HG03064 (cell line): ENCODE measurements around the gene TTC6.
"Not testable (repeated sequence)": the region's sequence is repeated elsewhere in the genome, so short reads cannot be mapped to it uniquely, and the experiment has no call there.

Source experiments
- ATAC-seq: cut with Tn5 transposase; IDR thresholded peaks from one replicate; pipeline ENCODE4 v1.9.1; 2021; ENCODE audit warnings: low read depth; ENCODE audit not compliant: unreplicated experiment

The TTC6 gene, protein sequence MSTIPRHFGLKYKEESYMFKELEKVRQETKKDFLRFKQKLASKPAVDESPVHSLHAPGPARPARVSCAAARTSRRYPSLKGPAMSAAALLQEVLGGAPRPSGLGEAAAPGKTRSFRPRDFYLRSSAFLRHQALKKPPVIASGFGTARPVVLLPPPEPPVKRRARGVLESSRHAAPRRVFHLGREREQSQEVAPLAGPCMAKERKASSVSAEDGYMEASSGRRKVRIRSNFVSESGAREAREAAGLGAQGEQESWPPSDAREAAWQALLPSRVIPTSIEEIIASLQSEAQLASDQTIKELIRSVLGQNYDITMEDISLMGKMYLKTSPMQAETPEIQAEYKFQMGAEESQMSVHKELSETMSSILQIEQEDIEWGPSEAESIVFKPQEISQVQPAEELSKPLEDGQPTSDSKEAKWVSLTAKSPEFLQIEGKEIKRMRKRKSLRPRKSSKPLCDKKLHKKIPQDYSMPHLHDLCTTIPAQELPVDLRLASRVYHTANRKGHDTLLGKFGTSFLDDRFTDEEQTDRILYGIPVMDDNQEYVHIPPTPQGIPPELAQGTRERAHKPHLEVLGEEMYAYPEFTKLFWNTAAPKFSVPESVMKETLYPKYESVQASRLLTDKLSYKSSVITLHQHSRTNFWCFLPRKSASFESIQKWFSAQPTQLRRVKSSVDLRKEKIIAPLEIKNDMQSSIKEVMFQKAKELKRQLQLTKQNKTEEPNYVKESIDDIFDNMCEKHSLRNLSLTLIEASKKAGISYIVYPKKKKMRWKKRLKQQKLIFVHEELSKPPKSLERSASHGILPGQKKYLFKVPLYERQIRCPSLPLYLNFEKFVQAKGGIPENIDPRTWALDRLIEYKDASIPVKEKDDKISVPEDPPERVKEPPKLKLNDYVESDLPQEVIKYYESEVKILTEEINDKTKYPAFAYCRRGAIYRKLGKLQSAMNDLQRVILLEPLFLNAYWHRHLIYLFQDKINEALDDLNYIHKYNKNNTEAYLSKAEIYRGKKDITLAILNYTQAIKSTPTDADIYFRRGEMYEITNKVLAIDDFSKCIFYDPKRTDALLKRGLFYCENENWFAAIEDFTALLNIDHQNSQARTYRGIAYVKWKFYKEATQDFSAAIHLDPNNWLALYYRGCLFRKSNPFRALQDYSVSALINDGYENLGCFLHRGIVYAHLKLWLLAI (N-terminal part only)

DNA sequence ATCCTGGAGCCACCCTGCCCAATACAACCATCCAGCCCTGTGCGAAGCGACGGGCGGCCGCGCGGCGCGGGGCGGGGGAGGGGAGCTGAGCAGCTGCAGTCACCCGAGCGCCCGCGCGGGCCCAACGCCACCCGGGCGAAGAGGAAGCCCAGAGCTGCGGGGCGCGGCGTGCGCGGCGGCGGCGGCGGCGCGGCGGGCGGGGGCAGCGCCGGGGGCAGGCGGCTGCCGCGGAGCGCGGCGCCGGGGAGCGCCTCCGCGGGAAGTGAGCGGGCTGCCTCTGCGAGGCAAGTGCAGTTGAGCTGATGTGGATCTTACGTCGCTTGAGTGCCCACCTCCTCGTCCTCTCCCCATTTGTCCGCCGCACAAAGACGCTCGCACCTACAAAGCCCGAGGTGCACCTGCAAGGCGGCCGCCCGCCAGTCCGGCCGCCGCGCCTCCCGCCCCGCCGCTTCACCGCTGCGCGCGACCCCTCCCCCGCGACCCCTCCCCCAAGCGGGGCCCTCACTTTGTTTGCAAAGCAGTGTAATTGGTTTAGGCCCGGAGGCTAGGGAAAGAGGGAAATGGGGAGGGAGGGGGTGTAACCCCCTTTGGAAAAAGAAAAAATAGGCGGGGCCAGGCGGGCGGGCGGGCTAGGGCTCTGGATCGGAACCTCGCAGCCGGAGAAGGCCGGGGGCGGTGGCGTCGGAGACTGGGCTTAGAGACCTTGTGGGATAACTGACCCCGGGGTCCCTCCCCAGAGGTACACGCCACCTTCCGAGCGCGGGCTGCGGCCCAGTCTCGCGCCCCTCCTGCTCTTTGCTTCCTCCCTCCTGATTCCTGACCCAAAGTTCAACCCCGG, at the start of gene TTC6, which contains the start of gene FOXA1:
TTC6 (plus strand) TSS at position 659 of the 838 bp plus-strand sequence. CDS start 26,436 bp downstream, outside the sequence.
FOXA1 (minus strand) TSS at position 279 of the 838 bp plus-strand sequence; CDS start at position 2, 277 bp downstream.
- no peak for ATAC-seq

DNA sequence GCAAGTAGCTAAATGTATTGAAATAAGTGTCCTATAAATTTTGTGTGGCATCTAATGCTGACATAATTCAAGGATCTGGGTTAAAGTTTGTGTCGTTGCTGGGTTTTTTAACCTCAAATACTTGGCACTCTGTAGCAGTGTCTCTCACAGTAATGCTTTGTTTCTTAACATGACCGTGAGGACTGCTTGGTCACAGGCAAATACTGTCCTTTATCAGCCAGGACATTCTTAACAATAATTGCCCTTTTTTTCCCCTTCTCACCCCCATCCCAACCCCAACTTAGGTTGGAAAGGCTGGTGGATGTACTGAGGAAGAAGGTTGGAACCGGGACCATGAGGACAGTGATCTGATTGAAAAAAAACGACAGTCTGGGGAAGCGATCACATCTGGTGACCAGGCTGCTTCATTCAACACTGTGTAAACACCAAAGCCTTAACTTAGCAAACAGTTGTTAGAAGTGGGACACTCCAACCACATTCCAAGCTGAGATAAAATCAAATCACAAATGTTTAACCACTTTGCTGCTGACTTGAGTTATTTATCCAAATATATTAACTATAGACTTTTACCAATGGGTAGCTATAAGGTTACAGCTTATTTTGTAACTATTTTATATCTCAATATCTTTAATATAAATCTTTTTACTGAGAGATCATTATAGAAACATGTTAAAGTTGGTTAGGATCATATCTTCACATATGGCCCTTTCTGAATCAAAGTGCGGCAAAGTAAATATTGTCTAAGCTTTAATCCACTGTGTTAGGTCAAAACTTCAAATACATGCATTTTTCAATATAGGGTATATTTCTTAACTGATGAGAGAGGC, 48.6 kb upstream of the TTC6 start:
- no peak for ATAC-seq

DNA sequence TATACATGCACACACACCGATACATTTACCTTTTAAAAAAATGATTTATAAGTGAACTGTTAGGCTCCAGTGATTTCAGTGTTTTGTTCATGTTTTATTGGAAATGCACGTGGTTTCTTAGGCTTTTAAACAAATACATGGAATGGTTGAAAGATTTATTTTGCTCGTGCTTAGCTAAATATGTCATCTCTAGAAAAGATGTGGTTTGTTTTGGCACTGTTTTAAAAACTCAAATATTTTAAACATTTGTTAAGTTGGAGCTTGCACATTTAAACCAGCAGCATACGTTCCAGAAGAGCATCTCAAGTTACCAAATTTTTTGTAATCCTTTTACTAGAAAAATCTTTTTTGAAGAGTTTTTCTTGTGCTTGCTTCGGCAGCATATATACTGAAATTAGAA, 44.9 kb upstream of the TTC6 start:
- ATAC-seq = no peak

DNA sequence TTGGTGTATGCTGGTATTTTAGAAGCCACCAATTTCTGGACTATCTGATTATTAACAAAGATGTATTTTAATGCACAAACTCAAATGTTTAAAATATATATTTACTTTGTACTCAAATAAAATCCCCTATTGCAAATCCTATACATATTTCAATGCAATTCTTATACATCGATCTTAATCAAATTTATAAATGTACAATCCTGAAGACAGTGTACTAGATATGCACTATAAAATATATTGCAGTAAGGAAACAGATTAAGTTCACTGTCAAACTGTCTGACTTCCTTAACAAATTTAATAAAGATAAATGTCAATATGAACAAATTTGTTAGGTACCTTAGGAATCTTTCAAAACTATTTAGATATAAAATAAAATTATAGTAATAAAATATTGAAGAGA, 44.3 kb upstream of the TTC6 start:
- no peak for ATAC-seq

DNA sequence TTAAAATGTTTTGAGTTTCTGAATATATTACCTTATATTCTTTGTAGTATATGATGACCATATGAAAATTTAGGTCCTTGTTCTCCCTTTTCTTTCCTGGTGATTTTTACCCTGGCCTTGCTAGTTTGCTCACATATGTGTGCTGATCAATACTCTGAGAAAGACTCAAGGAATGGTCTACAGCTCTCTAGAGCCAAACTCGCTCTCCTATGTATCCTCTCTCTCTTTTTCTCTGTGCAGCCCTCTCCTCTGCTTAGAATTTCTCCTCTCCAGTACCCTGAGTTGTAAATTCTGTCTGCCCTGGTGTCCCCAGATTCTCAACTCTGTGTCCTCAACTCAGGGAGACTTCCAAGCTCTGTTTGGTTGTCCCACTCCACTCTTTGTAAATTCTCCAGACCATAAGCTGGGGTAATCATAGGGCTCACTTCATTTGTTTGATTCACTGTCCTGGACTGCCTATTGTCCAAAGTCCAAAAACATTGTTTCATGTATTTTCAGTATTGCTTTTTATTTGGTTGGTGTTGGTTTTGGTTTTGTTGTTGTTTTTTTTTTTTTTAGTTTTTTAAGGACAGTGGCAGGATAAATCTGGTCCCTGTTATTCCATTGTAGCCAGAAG, 41.4 kb upstream of the TTC6 start:
- ATAC-seq = no peak

DNA sequence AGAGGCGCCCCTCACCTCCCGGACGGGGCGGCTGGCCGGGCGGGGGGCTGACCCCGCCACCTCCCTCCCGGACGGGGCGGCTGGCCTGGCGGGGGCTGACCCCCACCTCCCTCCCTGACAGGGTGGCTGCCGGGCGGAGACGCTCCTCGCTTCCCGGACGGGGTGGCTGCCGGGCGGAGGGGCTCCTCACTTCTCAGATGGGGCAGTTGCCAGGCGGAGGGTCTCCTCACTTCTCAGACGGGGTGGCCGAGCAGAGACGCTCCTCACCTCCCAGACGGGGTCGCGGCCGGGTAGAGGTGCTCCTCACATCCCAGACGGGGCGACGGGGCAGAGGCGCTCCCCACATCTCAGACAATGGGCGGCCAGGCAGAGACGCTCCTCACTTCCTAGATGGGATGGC, 39.8 kb upstream of the TTC6 start:
- ATAC-seq = not testable (repeated sequence)

DNA sequence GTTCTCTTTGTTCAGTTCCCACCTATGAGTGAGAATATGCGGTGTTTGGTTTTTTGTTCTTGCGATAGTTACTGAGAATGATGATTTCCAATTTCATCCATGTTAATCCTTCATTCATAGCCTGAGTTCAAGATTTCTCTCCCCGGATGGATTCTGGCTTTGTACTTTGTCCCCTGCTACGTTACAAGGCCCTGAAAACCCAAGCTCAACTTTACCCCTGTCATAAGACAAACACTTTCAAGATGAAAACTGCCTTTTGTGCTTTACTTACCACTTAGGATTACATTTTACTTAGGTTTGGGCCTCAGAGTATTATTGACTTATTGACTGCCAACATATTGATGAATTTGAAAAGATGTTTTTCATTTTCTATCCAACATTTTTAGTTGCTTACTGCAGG, 36.7 kb upstream of the TTC6 start:
- no peak for ATAC-seq

DNA sequence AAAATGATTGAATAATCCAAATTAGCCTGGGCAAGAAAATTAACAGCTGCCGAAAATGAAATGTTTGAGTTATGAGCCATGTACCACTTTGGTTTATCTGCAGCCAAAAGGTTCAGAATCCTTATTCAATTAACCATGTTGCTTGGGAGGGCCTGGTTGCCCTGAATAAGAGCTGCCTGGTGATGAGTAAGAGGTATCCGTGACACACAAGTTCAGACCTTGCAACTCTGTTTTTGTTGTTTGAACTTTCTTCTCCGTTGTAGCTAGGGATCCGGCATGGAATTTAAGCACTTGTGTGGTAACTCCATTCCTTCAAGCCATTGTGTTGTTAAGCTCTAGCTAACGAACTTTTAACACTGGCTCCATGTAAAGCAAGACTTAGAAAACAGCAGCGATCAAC, 36.0 kb upstream of the TTC6 start:
- ATAC-seq = no peak

DNA sequence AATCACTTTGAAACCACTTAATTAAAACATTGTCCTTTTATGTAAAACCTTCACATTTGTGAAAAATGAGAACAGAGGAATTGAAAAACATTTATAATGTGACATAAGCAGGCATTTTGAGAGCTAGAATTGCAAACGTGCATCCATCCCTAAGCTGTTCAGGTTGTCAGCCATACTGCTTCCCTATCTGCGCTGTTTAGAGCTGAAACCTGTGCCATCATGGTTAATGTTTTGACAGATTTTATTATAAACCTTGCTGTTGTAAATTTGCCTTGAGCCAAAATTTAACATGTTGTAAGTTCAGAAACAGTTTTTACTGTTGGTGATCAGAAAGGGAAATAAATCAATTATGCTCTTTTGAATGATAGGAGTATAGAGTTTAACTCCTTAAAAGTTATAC, 32.2 kb upstream of the TTC6 start:
- ATAC-seq = no peak

DNA sequence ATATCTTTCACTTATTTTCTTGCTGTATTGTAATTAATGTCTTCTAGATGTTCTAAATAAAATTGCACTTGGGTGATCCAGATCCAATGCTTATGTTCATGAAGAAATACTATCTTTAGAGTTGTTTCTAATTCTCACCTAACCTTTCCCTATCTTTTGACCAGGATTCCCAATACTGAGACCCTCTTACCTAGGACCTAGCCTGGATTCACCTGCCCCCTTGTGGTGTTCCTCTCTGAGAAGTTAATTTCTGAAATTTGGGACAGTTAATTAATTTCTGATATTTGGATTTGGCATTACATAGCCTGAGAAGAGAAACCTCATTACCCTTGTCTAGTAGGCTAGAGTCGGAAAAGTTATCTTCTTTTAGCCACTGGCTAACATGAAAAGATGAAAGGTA, 29.9 kb upstream of the TTC6 start:
- ATAC-seq = no peak

DNA sequence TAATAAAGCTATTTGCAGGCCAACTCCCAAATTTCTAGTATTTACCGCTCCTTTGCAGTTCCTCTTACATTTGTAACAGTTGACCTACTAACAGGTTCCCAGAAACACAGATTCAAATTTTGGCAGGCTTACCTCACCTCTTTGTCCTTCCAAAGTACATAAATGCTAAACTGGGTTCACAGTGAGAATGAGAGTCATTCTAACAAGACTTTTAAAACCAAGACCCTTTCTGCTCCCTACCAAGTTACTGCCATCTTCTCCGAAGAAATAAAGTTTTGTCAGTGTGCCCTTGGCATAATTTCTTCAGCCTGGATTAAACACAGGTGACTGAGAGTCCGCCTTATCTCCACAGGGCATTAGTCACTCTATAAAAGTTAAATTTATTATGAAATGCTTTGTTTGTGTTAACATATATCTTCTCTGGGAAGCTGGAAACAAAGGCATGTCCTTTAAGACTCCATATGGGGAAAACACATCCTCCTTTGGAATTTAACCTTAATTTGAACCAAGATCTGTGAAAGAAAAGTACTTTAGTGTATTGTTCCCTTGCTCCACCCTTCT, 28.5 kb upstream of the TTC6 start:
- no peak for ATAC-seq

DNA sequence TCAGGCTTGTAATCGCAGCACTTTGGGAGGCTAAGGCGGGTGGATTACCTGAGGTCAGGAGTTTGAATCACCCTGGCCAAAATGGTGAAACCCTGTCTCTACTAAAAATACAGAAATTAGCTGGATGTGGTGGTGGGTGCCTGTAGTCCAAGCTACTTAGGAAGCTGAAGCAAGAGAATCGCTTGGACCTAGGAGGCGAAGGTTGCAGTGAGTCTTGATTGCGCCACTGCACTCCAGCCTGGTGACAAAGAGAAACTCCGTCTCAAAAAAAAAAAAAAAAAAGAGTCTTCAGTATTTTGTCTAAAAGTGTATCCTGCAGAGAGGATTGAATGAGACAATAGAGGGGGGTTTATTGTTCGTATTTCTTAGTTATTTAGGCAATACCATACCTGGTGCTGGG, 25.7 kb upstream of the TTC6 start:
- ATAC-seq = no peak

DNA sequence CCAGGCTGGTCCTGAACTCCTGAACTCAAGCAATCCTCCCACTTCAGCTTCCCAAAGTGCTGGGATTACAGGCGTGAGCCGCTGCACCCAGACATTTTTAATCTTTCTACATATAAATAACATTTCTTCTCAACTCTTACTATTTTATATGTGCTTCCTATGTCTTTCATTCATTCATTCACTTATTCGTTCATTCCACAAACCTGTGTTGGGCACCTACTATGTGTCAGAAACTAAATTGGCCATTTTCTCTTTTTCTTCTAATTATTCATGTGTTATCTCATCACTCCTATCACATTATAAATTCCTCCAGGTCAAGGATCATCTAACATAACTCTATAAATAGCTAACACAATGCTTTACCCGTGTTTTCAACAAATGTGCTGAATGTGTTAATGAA, 24.0 kb upstream of the TTC6 start:
- no peak for ATAC-seq

DNA sequence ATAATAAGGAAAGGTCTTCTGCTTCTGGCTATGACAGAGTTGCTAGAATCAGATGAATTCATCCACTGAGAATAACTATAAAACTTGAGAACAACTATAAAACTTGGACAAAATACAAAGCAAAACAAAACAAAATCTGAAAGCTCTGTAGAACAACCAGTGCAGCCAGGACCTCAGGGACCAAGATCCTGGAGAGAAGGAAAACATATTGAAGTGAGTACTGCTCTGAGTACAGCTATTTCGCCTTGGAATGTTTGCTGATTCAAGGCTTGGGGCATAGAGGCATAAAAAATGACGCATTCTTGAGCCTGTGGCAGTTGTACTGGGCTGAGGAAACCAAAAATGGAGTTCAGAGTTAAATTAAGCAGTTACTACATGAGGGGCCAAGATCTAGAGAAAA, 22.1 kb upstream of the TTC6 start:
- ATAC-seq = no peak

DNA sequence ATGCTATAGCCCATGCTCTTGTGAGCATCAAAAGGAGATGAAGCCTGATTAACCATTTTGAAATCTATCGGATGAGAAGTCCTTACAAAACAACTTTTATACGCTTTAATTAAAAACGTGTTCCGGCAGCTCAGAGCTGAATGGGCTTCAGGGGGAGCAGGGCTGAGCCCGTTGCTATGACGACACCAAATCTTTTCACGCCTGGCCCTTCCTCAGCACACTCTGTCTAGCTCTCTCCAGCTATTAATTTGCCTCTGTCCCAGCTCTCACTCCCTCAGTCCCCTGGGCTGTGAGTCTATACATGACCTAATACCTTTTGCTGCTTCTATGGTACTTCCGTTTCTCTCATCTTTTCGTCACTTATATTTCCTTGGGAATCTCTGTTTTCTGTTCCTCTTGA, 16.2 kb upstream of the TTC6 start:
- ATAC-seq = no peak

DNA sequence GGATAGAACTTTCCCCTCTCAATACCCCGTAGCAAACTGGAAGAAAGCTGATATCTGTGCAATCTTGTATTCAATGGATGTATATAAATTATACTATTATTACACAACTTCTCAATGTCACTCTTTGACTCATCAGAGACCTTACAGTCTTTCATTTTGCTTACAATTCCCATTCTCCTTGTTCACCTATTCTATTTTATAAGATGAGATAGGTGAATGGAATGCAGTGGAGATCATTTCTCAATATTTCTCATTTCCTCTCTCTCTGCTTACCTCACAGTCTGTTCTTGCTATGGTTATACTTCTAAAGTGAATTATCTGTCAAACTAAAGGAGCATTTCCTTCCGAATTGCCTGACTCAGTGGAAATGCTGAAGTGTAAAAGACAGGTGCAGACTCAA, 15.3 kb upstream of the TTC6 start:
- no peak for ATAC-seq

DNA sequence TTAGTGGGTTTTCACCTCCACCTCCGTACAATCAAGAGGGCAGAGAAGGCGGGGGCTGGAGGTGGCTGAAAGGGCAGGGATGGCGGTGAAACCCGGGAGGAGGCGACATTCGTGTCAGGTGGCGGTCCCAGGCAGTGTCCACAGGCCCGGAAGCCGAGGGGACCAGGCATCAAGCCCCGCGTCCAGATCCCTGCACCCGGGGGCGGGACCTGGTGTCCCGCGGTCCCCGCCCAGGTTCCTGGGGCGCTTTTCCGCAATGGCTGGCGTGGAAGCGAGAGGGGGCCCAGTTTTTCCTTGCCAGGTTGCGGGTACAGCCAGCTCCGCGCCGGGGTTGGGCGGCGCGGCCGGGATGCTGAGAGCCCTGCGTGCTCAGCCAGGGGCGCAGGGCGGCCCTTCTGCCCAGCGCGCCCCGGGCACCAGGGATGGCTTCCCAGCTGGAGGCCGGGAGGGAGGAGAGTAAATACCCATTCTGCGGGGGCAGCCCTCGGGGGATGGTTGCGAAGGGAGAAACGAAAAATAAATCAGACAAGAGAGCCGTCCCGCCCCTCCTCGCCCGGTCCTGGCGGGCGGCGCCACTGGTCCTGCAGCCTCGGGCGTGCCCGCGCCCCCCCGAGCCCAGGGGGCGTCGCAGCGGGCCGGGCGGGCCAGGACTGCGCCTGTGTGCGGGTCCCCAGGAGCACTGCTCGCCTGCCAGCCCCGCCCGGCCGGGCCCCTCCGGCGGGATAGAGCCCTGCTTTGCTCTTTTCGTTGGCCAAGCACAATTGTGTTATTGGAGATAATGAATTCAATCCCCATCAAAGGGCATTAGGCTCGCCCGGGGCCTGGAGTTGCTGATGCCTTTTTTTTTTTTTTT, 11.8 kb upstream of the TTC6 start:
- no peak for ATAC-seq
